Brain pericyte (primary cell): Measurements from ENCODE around the gene NUBP2.
A peak's percentile ranks its signal among the peaks of the same experiment; 100 is the strongest.

Experiments used
- DNase-seq: peaks from one replicate; pipeline ENCODE4 v3.0.0-alpha.2; 2012; ENCODE audit warnings: low read depth, low spot score

NUBP2 gene

GRCh38 chr16:1772362-1772907 is 10.3 kb upstream of the NUBP2 start, which contains the start of gene EME2:
Gene EME2 (plus strand): TSS chr16:1772810. CDS start chr16:1773228, 418 bp downstream.
- DNase-seq = no peak

- no peak for DNase-seq
These were observed 9.7 kb upstream of the NUBP2 start, which contains the start of gene MRPS34 for GRCh38 chr16:1772908-1773702. Gene MRPS34 (minus strand): TSS chr16:1773134. CDS start chr16:1773119, 15 bp downstream.

- no peak for DNase-seq
These were observed 8.9 kb upstream of the NUBP2 start for GRCh38 chr16:1773703-1774447.

- no peak for DNase-seq
These were observed 8.3 kb upstream of the NUBP2 start for GRCh38 chr16:1774448-1774780.

GRCh38 chr16:1775006-1775845 is 7.5 kb upstream of the NUBP2 start:
- DNase-seq = no peak

- DNase-seq = no peak
These were observed 6.7 kb upstream of the NUBP2 start for GRCh38 chr16:1775846-1776671.

GRCh38 chr16:1776672-1776955 is 6.1 kb upstream of the NUBP2 start:
- no peak for DNase-seq

- no peak for DNase-seq
These were observed 5.8 kb upstream of the NUBP2 start for GRCh38 chr16:1776991-1777374.

GRCh38 chr16:1777375-1778199 is 5.2 kb upstream of the NUBP2 start:
- no peak for DNase-seq

GRCh38 chr16:1778200-1779179 is 4.3 kb upstream of the NUBP2 start:
- DNase-seq = peak; percentile 78

- no peak for DNase-seq
These were observed 3.5 kb upstream of the NUBP2 start for GRCh38 chr16:1779234-1779701.

- DNase-seq = no peak
These were observed 2.8 kb upstream of the NUBP2 start for GRCh38 chr16:1779741-1780676.

- no peak for DNase-seq
These were observed 2.1 kb upstream of the NUBP2 start for GRCh38 chr16:1780677-1781072.

- DNase-seq = no peak
These were observed 1.5 kb upstream of the NUBP2 start for GRCh38 chr16:1781254-1781653.

- DNase-seq = no peak
These were observed 877 bp upstream of the NUBP2 start for GRCh38 chr16:1781758-1782407.

- DNase-seq = no peak
These were observed 2.5 kb downstream of the NUBP2 start for GRCh38 chr16:1784977-1785845.
